HEK293 (cell line): ENCODE measurements around the gene VSIR.

ENCODE experiments used
- CTCF ChIA-PET: fragments of 350-600 bp; formaldehyde crosslinking; extraction: SDS; loops from one replicate; lab custom pipeline; 2021; ENCODE audit warnings: antibody characterized with exemption; lab: Yijun Ruan, JAX
- POLR2A ChIA-PET: fragments of 300-600 bp; formaldehyde crosslinking; extraction: SDS; loops from one replicate; lab custom pipeline; 2020; ENCODE audit warnings: antibody characterized with exemption, inconsistent platforms; lab: Yijun Ruan, JAX
- H3K27ac ChIP-seq: fragments of 200-500 bp; sonication (Bioruptor generic); 2 replicates; pipeline ENCODE4 v1.5.1; 2014; ENCODE audit warnings: low read depth, low read length, control low read depth, inconsistent platforms; ENCODE audit errors: extremely low read depth
- H3K36me3 ChIP-seq, 2 experiments: fragments of 200-500 bp in 1 of 2; sonication (Bioruptor generic) in 1 of 2; 1 replicate in 1 of 2; 2 replicates in 1 of 2; pipeline ENCODE4 v1.5.1; 2014 to 2017; ENCODE audit warnings: inconsistent platforms in 2 of 2, low read length in 2 of 2; ENCODE audit not compliant: control insufficient read depth in 2 of 2, insufficient read depth in 1 of 2
- H3K4me1 ChIP-seq: fragments of 200-500 bp; sonication (Bioruptor generic); 2 replicates; pipeline ENCODE4 v1.5.1; 2014; ENCODE audit warnings: mild to moderate bottlenecking, low read length, inconsistent platforms; ENCODE audit not compliant: control insufficient read depth, insufficient read depth
- H3K4me3 ChIP-seq: 2 replicates; pipeline ENCODE4 v1.5.1; 2011; ENCODE audit warnings: low read depth, mild to moderate bottlenecking, control low read depth, low read length, moderate library complexity
- H3K9me3 ChIP-seq: fragments of 200-500 bp; sonication (Bioruptor generic); 2 replicates; pipeline ENCODE4 v1.5.1; 2014; ENCODE audit warnings: low read depth, low read length, inconsistent platforms; ENCODE audit not compliant: control insufficient read depth, insufficient read depth
- EGR2 ChIP-seq: fragments of 450-650 bp; formaldehyde crosslinking; IDR thresholded peaks from 2 replicates; pipeline ENCODE4 v1.5.1; 2016; ENCODE audit warnings: low read depth, missing biosample characterization, missing genetic modification characterization
- KLF17 ChIP-seq: fragments of 450-650 bp; formaldehyde crosslinking; IDR thresholded peaks from 2 replicates; pipeline ENCODE4 v1.5.1; 2016; ENCODE audit warnings: missing biosample characterization, missing genetic modification characterization
- KLF7 ChIP-seq: fragments of 450-650 bp; formaldehyde crosslinking; IDR thresholded peaks from 2 replicates; pipeline ENCODE4 v1.5.1; 2016; ENCODE audit warnings: missing biosample characterization, missing genetic modification characterization, borderline replicate concordance
- ZNF148 ChIP-seq: fragments of 450-650 bp; formaldehyde crosslinking; IDR thresholded peaks from 2 replicates; pipeline ENCODE4 v1.5.0; 2017; ENCODE audit warnings: missing biosample characterization, missing genetic modification characterization, borderline replicate concordance
- ZNF169 ChIP-seq: fragments of 450-650 bp; formaldehyde crosslinking; IDR thresholded peaks from 2 replicates; pipeline ENCODE4 v1.5.1; 2016; ENCODE audit warnings: missing biosample characterization, missing genetic modification characterization
- ZNF248 ChIP-seq: fragments of 450-650 bp; formaldehyde crosslinking; IDR thresholded peaks from 2 replicates; pipeline ENCODE4 v1.5.1; 2017; ENCODE audit warnings: missing biosample characterization, missing genetic modification characterization
- ZNF350 ChIP-seq: fragments of 450-650 bp; formaldehyde crosslinking; IDR thresholded peaks from 2 replicates; pipeline ENCODE4 v1.5.0; 2017; ENCODE audit warnings: missing biosample characterization, mild to moderate bottlenecking, missing genetic modification characterization
- ZNF366 ChIP-seq: fragments of 450-650 bp; formaldehyde crosslinking; conservative IDR thresholded peaks from 2 replicates; pipeline ENCODE4 v1.5.1; 2016; ENCODE audit warnings: missing biosample characterization, missing genetic modification characterization
- ZNF433 ChIP-seq: fragments of 450-650 bp; formaldehyde crosslinking; IDR thresholded peaks from 2 replicates; pipeline ENCODE4 v1.5.1; 2016; ENCODE audit warnings: missing biosample characterization, missing genetic modification characterization, low read depth
- ZNF521 ChIP-seq: fragments of 450-650 bp; formaldehyde crosslinking; IDR thresholded peaks from 2 replicates; pipeline ENCODE4 v1.5.1; 2017; ENCODE audit warnings: missing biosample characterization, mild to moderate bottlenecking, missing genetic modification characterization
- ZNF530 ChIP-seq: fragments of 450-650 bp; formaldehyde crosslinking; IDR thresholded peaks from 2 replicates; pipeline ENCODE4 v1.5.1; 2016; ENCODE audit warnings: low read depth, missing biosample characterization, missing genetic modification characterization
- ZNF677 ChIP-seq: fragments of 450-650 bp; IDR thresholded peaks from 2 replicates; pipeline ENCODE4 v1.5.0; 2018; ENCODE audit warnings: missing biosample characterization, mild to moderate bottlenecking, missing genetic modification characterization, moderate library complexity
- ZNF837 ChIP-seq: fragments of 450-650 bp; formaldehyde crosslinking; IDR thresholded peaks from 2 replicates; pipeline ENCODE4 v1.5.1; 2016; ENCODE audit warnings: missing biosample characterization, missing genetic modification characterization

Gene VSIR

GRCh38 chr10:71789871-71790270, 16.6 kb upstream of the VSIR start (continued):
- TF ChIP-seq ZNF433 (tag by site-specific recombination): no peak

- Histone ChIP-seq H3K9me3 (no peaks in the 10 kb centered on the region), H3K4me3 (no peak overlapping the region), H3K4me1 (no peaks in the 10 kb centered on the region), H3K36me3 (no peaks in the 10 kb centered on the region), H3K27ac (no peak overlapping the region)
- ChIA-PET POLR2A (no interaction called here), CTCF (no interaction called here)
- TF ChIP-seq ZNF530 (no peak), ZNF350 (tag by site-specific recombination) (no peak), ZNF248 (tag by site-specific recombination) (no peak), ZNF521 (tag by site-specific recombination) (no peak), EGR2 (tag by site-specific recombination) (no peak), ZNF148 (no peak)
These were observed 15.6 kb upstream of the VSIR start for GRCh38 chr10:71788954-71789353.

- CTCF ChIA-PET: interaction anchor here (2.0 kb wide), 1 partner anchor 12 kb away, joined by 7 read pairs; the partner anchor contains the start of gene VSIR
- H3K27ac ChIP-seq: no peak overlapping the region
- H3K4me3 ChIP-seq: no peak overlapping the region
- TF ChIP-seq ZNF366 (peak; percentile 31; the same call in 1 of the 2 replicates), KLF17 (tag by site-specific recombination) (no peak), ZNF837 (tag by site-specific recombination) (no peak)
- no peaks in the 10 kb centered on the region for H3K4me1 ChIP-seq
- H3K9me3 ChIP-seq: no peaks in the 10 kb centered on the region
- H3K36me3 ChIP-seq: no peaks in the 10 kb centered on the region
- POLR2A ChIA-PET: no interaction called here
These were observed 11.5 kb upstream of the VSIR start for GRCh38 chr10:71784679-71785272.

GRCh38 chr10:71783917-71784678, 10.8 kb upstream of the VSIR start:
- ChIA-PET CTCF (interaction anchor here (0.6 to 2.0 kb wide), 2 partner anchors 11 to 25 kb away, joined by 3 to 7 read pairs; partner anchors contain the start of gene VSIR), POLR2A (no interaction called here)
- Histone ChIP-seq H3K4me3 (no peak overlapping the region), H3K36me3 (no peaks in the 10 kb centered on the region), H3K27ac (no peak overlapping the region), H3K9me3 (no peaks in the 10 kb centered on the region), H3K4me1 (no peaks in the 10 kb centered on the region)
- TF ChIP-seq ZNF169 (tag by site-specific recombination) (no peak), KLF7 (tag by site-specific recombination) (no peak), ZNF677 (no peak)
